ENCODE results near the gene PRR36.

Gene PRR36

GRCh38 chr19:7912697-7913564 is 38.7 kb upstream of the PRR36 start:
- DNase-seq (ENCODE audit: low read depth) = no peak

GRCh38 chr19:7912144-7912696 is 38.0 kb upstream of the PRR36 start:
- no peak for DNase-seq (ENCODE audit: low read depth)

- no peak for DNase-seq (ENCODE audit: low read depth)
Measured at GRCh38 chr19:7911508-7912143, 37.4 kb upstream of the PRR36 start.

GRCh38 chr19:7910321-7911161 is 36.4 kb upstream of the PRR36 start:
- DNase-seq (ENCODE audit: low read depth) = no peak

- DNase-seq (ENCODE audit: low read depth) = no peak
Measured at GRCh38 chr19:7909471-7910067, 35.4 kb upstream of the PRR36 start.

GRCh38 chr19:7908742-7909461 is 34.7 kb upstream of the PRR36 start:
- DNase-seq (ENCODE audit: low read depth) = no peak

GRCh38 chr19:7908078-7908699 is 34.0 kb upstream of the PRR36 start:
- DNase-seq (ENCODE audit: low read depth) = no peak

- no peak for DNase-seq (ENCODE audit: low read depth)
Measured at GRCh38 chr19:7907544-7907943, 33.4 kb upstream of the PRR36 start.

- no peak for DNase-seq (ENCODE audit: low read depth)
Measured at GRCh38 chr19:7907122-7907521, 32.9 kb upstream of the PRR36 start.

- DNase-seq (ENCODE audit: low read depth) = no peak
Measured at GRCh38 chr19:7905859-7906258, 31.7 kb upstream of the PRR36 start.

- no peak for DNase-seq (ENCODE audit: low read depth)
Measured at GRCh38 chr19:7905268-7905667, 31.1 kb upstream of the PRR36 start.

GRCh38 chr19:7904074-7905020 is 30.2 kb upstream of the PRR36 start:
- DNase-seq (ENCODE audit: low read depth) = peak; percentile 58

GRCh38 chr19:7903244-7904073 is 29.3 kb upstream of the PRR36 start, which contains the start of gene MAP2K7:
Gene MAP2K7 (plus strand): TSS chr19:7903877. CDS start chr19:7903945, 68 bp downstream.
- DNase-seq (ENCODE audit: low read depth) = peak; percentile 100

GRCh38 chr19:7902796-7903243 is 28.6 kb upstream of the PRR36 start:
- no peak for DNase-seq (ENCODE audit: low read depth)

GRCh38 chr19:7901337-7901736 is 27.1 kb upstream of the PRR36 start:
- DNase-seq (ENCODE audit: low read depth) = no peak

GRCh38 chr19:7900931-7901330 is 26.7 kb upstream of the PRR36 start:
- no peak for DNase-seq (ENCODE audit: low read depth)

GRCh38 chr19:7900401-7900870 is 26.2 kb upstream of the PRR36 start:
- no peak for DNase-seq (ENCODE audit: low read depth)

GRCh38 chr19:7899751-7900378 is 25.7 kb upstream of the PRR36 start:
- DNase-seq (ENCODE audit: low read depth) = no peak
